HG03439 (cell line): ENCODE results near the gene WASF2.
"Not testable (repeated sequence)": the region's sequence is repeated elsewhere in the genome, so short reads cannot be mapped to it uniquely, and the experiment has no call there.

Source experiments
- ATAC-seq: cut with Tn5 transposase; IDR thresholded peaks from one replicate; pipeline ENCODE4 v1.9.1; 2021; ENCODE audit warnings: mild to moderate bottlenecking, moderate library complexity; ENCODE audit not compliant: unreplicated experiment

Gene WASF2

DNA sequence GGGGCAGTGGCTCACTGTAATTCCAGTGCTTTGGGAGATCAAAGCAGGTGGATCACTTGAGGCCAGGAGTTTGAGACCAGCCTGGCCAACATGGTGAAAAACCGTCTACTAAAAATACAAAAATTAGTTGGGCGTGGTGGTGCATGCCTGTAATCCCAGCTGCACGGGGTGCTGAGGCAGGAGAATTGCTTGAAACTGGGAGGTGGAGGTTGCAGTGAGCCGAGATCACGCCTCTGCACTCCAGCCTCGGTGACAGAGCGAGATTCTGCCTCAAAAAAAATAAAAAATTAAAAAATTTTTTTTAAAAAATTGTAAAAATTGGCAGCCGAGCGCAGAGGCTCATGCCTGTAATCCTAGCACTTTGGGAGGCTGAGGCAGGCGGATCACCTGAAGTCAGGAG, 31.4 kb downstream of the WASF2 start:
- ATAC-seq, result not testable (repeated sequence)

DNA sequence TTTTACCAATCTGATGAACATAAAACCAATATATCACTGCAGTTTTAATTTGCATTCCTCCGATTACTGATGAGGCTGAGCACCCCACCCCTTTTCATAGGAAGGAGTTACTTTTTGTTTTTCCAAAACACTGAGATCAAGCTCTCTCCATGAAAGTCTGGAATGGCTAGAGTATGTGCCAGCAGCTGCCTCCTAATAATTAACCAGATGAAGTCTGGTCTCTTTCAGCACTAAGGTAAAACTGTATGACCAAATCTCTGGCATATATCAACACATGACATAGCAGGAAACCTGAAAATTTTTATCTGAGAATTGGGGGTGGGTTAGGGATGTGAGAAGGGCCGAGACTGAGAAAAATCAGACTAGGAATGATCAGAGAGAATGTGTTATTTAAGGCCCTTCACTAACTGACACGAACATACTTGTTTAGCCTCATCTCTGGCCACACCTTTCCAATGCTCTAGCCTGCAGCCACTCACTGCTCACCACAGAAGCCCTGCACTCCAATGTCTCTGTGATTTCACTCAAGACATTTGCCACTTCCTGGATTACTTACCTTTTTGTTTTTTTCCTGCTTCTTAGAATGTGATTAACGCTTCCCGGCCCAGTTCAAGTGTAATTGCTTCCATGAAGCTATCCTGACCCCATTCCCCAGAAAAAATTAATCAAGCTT, 34.7 kb downstream of the WASF2 start:
- ATAC-seq, result no peak

- ATAC-seq, result no peak
Measured at GRCh38 chr1:27454610-27455009, 35.4 kb downstream of the WASF2 start.

DNA sequence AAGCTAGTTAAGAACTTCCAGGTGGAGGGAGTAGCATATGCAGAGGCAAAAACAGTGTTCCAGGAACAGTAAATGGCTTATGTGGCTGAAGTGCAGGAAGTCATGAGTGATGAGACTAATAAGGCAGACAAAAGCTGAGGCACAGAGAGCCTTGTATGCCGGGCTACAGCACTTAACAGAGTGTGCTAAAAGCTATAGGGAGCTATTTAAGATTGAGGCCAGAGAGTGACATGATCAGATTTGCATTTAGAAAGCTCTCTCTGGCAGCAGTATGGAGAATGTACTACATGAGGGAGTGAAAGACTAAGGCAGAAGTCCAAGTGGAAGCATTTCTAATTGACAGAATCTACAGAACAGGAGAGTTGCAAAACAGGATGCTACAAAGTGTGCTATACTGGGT, 38.6 kb downstream of the WASF2 start:
- no peak for ATAC-seq

DNA sequence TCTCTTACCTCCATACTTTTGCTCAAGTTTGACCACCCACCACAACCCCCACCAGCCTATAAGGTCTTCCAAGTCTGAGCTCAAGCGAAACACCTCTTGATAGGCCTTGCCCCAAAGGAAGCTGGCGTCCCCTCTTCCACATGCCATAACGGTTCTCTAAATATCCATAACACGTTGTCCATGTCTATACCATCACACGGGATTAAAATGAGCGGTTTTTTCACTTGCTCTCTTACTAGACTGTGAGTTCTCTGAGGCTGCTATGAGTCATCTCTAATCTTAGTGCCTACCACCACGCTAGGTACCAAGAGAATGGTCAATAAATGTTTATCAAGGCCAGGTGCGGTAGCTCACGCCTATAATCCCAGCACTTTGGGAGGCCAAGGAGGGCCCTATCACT, 41.0 kb downstream of the WASF2 start:
- ATAC-seq, result no peak

DNA sequence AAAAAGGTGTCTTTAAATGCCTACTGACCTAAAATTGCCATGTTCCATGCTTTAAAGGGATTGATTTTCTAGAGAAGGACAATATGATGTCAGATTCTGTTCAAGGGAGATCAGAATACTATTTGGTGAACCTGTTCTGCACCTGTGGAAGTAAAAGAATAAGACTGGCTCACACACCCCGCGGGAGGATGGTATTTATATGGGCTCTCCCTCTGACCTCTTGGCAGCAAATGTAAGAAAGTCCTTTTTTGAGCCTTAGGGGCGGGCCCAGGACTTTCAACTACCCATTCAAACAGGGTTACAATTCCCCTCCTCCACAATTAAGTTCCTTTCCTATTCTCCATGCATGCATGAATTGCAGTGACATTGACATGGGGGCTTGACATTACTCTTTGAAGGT, 42.1 kb downstream of the WASF2 start:
- ATAC-seq, result no peak

DNA sequence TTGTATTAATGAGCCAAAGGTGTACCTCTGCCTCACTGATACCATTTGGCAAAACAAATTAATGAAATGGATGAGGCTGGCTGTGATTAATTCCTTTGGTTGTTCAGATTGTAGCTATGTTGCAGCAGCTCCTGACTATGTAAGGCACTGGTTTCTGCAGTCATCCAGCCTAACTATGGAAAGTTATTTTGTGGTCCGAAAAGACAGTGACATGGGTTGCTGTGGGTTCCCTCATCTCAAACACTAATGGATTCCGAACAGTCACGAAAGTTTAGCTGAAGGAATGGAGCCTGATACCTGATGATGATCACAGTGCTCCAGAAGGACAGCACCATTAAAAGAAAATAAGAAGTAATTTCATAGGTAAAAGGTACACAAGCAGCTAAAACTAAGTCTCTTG, 42.6 kb downstream of the WASF2 start:
- ATAC-seq, result no peak

DNA sequence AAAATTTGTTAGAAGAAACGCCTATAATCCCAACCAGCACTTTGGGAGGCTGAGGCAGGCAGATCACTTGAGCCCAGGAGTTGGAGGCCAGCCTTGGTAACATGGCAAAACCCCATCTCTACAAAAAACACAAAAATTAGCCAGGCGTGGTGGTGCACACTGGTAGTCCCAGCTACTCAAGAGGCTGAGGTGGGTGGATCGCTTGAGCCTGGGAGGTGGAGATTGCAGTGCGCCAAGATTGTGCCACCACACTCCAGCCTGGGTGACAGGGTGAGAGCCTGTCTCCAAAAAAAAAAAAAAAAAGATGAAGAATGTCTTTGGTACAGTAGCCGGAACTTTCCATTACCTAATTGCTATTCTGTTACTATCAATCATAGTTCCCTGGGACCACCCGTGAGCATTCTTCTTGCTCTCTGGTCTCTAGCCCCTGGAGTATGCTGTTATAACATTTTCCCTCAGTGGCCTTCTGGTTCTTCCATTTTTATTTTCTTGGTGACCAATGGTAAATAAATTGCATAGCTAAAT, 43.4 kb downstream of the WASF2 start:
- no peak for ATAC-seq

DNA sequence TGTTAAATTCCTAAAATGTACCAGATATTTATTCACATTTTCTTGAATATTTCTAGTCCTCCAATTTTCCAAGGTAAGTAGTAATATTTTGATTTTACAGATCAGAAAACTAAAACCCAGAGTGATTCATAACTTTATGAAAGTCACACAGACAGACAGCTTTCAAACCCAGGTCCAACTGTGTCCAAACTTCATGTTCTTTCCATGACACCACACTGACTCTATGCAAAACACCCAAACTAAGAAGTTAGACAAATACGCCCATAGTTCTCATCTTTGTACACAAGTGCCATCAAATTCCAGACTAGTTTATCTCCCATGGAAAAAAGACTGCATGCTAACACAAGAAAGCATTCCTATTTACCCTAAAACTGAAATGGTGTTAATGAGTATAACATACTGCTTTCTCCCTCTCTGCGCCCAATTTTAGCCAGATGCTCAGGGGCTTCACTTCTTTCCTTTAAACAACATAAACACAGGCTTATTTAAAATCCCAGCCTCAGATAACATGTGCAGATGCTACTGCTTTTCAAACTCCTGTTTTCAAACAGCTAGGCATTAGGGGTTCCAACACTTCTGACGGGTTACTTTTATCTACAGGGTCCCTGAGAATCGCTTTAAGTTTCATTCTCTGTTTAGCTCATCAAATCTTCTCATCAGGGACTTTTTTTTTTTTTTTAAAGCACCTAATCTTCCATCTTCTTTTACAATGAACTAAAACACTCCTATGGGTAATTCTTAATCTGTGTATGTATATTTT, 44.6 kb downstream of the WASF2 start:
- ATAC-seq, result no peak

- no peak for ATAC-seq
Measured at GRCh38 chr1:27444632-27445031, 45.3 kb downstream of the WASF2 start.

- no peak for ATAC-seq
Measured at GRCh38 chr1:27439150-27439549, 50.8 kb downstream of the WASF2 start.

DNA sequence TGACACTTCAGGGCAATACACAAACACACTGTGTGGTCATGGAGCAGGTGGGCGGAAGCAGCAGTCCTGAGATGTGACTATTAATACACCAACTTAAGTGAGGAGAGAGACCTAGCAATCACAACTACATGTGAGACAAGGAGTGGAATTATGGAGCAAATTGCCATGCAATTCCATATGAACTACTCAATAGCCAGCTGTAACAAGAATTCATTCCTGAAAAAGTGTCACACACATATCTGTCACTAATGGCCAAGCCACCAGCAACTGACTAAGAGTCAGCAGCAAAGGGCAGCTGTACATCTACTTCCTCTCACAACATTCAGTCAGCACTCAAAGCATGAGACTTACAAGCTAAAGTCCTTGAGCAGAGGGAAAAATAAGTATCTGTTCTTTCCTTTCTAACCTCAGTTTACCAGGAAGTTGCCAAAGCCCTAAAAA, 51.3 kb downstream of the WASF2 start:
- ATAC-seq, result no peak

DNA sequence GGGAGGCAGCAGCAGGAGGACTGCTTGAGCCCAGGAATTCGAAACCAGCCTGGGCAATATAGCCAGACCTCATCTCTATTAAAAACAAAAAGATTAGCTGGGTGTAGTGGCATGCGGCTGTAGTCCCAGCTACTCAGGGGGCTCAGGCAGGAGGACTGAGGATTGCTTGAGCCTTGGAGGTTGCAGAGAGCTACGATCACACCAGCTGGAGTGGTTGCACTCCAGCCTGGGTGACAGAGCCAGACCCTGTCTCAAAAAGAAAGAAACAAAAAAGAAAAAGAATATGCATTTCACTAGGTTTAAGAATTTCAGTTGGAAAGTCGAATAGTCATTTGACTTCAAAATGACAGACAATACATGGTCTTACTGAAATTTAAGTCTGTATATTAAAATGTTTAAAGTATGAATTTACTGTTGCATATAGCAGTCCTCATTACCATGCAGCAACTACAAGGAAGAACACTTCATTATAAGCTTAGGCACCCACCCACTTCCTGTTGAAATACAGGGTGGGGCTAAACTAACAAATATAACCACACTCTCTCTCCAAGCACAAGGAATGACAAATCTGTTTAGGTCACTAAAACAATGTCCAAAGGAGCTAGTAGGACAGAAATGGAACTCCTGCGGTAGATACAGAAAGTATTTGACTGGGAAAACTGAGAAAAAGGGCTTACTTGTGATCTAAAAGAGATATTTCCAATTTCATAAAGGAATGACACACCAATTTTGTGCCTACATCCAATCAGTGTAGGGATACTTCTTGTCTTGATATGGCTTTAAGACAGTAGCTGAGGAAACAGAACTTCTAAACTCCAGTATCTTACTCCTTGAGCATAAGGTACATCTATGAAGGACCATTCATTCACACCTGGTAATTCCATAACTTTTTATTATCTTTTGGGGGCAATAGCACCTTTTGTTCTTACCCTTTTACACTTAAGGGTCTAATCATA, 53.5 kb downstream of the WASF2 start:
- ATAC-seq, result no peak

DNA sequence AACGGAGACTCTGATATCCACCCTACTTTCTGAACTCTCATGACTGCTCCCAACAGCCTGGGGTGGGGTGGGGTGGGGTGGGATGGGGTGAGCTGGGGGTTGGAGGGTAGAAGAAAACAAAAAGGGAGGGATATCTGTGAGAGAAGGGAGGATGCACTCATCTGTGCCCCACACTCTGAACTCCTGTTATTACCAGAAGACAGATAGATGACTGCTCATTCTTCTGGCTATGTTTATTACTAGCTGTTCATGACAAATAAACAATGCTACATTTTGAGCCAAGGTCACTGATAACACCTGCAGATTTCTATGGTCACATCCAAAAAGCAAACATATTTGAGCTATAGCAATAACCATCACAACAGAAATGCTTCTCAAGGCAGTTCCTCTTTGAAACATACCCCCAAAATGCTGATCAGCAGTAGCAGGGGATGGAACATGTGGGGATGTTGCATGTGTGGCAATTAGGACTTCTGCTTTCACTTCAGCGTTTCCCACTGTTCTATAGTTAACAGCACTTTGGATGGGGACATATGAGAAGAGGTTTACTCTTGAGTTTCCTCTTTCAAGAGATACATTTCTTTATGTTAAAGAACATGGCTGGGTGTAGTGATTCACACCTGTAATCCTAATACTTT, 54.3 kb downstream of the WASF2 start:
- ATAC-seq, result no peak

GRCh38 chr1:27433706-27434105, 56.3 kb downstream of the WASF2 start:
- ATAC-seq, result no peak

DNA sequence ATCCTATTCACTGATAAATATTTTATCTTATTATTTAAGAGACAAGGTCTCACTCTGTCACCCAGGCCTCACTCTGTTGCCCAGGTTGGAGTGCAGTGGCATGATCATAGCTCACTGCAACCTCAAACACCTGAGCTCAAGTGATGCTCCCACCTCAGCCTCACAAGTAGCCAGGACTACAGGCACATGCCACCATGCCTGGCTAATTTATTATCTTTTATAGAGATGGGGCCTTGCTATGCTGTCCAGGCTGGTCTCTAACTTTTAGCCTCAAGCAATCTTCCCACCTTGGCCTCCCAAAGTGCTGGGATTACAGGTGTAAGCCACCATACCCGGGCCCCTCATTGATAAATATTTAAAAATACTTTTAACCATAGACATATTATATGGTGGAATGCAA, 57.2 kb downstream of the WASF2 start:
- ATAC-seq, result not testable (repeated sequence)

DNA sequence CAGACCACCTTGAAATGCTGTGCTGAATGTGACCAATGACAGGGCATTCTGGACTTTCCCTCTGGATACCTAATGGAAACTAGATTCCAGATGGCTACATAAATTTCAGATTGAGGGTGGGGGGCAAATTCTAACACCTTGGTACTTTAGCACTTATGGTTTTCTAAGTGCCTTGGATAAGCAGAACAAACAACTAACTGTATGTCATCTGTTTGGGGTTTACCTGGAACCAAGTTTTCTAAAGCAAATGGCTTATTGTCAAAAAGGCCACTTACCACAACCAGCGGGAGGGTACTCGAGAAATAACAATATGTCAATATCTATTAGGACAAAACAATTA, 58.4 kb downstream of the WASF2 start:
- ATAC-seq, result no peak

DNA sequence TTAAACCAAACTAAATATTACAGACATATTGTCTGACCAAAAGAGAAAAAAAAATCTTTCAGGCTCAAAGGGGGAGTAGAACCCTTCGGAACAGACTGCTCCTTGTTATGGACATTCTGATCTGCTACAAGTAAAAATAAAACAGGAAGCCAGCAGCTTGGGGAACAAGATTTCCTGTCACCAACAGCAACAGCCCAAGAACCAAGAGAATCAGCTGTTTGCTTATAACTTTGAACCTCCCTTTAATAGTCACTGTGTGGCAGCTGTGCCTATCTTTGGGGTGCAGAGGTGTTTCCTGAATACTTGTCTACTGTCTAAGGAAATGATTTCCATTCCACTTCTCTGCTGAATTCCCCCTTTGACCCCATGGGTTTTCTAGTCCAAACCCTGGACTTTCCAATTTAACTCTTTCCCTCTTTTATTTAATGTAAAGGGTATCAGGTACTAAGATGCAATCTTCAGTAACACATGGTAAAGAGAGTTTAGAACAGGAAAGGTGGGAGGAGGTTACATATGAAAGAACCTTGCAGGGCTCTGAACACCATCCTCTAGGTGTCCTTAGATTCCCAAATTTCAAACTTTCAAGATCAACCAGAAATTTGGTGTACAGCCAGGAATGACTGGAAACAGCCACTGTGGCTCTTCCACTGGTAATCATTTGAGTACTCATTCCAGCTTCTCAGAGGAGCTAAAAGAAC, 58.9 kb downstream of the WASF2 start:
- no peak for ATAC-seq

DNA sequence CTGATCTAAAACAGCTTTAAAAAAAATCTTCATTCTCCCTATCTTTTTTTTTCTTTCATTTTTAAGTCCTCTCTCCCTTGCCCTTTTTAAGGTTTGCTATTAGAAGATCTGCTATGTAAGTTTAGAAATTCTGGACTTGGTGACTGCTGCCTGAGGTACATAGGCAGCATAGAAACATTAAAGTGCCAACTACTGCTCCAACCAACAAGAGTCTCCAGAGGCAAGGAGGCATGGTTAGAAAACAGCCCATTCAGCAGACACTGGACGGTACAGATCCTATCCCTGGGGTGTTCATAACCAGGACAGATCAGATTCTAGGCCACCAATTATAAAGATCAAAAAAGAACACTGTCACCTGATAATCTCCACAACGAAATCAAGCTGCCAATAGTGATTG, 60.9 kb downstream of the WASF2 start:
- no peak for ATAC-seq

DNA sequence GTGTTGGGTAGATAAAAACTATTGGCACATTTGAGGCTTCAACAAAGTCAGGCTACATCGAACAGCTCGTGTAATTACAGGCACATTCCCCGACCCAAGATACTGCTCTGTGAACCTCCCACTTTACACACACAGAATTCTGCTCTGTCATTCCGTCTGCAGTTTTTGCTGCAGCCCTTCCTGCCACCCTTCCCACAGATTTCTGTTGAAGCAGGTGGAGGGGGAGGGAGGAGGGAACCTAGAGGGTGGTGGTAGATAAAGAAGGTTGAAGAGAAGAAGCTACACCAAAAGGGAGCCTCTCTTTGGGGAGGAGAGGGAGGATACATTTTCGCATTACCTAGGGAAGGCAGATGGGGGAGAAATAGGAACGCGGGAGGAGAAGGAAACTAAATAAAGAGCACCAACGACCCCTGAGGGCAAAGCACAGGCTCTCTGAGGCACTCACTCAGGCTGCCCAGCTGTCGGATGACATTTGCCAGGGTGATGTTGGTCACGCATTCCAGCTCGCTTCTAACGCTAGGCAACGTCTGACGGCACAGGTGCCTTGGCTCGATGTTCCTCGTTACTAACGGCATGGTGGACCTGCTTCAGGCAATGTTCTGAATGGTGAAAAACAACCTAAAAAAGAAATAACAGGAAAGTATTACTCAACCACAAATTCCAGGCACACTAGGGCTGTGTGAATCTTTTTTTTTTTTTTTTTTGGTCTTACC, 61.5 kb downstream of the WASF2 start:
- ATAC-seq, result no peak
